HK-2 (cell line): ENCODE measurements around the gene PRAMEF14.
"Not testable (repeated sequence)": the region's sequence is repeated elsewhere in the genome, so short reads cannot be mapped to it uniquely, and the experiment has no call there.

Experiments
- DNase-seq: peaks from one replicate; pipeline ENCODE4 v3.0.0-alpha.2; 2018; ENCODE audit not compliant: unreplicated experiment

The PRAMEF14 gene, protein sequence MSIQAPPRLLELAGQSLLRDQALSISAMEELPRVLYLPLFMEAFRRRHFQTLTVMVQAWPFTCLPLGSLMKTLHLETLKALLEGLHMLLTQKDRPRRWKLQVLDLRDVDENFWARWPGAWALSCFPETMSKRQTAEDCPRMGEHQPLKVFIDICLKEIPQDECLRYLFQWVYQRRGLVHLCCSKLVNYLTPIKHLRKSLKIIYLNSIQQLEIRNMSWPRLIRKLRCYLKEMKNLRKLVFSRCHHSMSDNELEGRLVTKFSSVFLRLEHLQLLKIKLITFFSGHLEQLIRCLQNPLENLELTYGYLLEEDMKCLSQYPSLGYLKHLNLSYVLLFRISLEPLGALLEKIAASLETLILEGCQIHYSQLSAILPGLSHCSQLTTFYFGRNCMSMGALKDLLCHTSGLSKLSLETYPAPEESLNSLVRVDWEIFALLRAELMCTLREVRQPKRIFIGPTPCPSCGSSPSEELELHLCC

GRCh38 chr1:13347034-13347433 is at the start of gene PRAMEF14:
Gene PRAMEF14 (minus strand): TSS chr1:13347134. CDS start chr1:13345314, 1,820 bp downstream.
- DNase-seq = not testable (repeated sequence)

- not testable (repeated sequence) for DNase-seq
Measured at GRCh38 chr1:13395311-13395710, 48.4 kb upstream of the PRAMEF14 start.

DNA sequence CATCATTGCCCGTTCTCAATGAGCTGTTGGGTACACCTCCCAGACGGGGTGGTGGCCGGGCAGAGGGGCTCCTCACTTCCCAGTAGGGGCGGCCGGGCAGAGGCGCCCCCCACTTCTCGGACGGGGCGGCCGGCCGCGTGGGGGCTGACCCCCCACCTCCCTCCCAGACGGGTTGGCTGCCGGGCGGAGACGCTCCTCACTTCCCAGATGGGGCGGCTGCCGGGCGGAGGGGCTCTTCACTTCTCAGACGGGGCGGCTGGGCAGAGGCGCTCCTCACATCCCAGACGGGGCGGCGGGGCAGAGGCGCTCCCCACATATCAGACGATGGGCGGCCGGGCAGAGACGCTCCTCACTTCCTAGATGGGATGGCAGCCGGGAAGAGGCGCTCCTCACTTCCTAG is 47.8 kb upstream of the PRAMEF14 start:
- DNase-seq = not testable (repeated sequence)

DNA sequence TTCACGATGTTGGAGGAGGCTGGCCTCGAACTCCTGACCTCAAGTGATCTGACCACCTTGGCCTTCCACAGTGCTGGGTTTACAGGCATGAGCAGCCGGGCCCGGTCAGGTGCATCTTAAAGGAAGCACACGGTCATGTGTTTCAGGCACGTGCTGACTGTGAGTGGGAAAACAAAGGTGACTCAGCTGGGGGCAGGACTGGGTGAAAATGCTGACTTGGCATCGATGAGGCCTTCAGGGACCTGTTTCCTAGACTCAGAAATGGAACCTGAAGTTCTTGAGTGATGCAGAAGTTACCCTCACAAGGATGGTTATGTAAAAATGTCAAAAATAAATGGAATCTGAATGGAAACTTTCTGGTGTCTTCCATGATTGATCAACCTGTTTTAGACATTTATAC is 46.1 kb upstream of the PRAMEF14 start:
- DNase-seq = not testable (repeated sequence)

GRCh38 chr1:13389332-13389731 is 42.4 kb upstream of the PRAMEF14 start, which contains the start of gene PRAMEF17:
Gene PRAMEF17 (plus strand): TSS chr1:13389632. CDS start chr1:13389658, 26 bp downstream.
- not testable (repeated sequence) for DNase-seq

- DNase-seq = not testable (repeated sequence)
Measured at GRCh38 chr1:13380380-13380779, 33.4 kb upstream of the PRAMEF14 start.

GRCh38 chr1:13378983-13379382 is 32.0 kb upstream of the PRAMEF14 start:
- DNase-seq = not testable (repeated sequence)

- peak; percentile 6 for DNase-seq
Measured at GRCh38 chr1:13368544-13368943, 21.6 kb upstream of the PRAMEF14 start.

- DNase-seq = not testable (repeated sequence)
Measured at GRCh38 chr1:13366536-13366935, 19.6 kb upstream of the PRAMEF14 start.

DNA sequence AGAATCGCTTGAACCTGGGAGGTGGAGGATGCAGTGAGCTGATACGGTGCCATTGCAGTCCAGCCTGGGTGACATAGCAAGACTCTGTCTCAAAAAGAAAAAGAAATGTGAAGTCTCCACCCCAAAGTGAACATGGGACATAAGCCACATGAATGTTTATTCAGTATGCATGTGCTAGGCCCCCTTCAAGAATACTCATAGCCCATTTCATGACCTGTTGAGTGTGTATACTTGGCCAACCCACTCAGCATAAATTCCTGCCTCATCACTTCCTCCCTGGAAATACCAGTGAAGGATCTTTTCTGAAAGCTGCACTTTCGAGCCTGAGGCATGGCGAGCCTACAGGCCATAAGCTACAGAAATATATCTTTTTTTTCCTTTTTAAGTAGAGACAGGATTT is 18.0 kb upstream of the PRAMEF14 start:
- not testable (repeated sequence) for DNase-seq

- not testable (repeated sequence) for DNase-seq
Measured at GRCh38 chr1:13362364-13362763, 15.4 kb upstream of the PRAMEF14 start.

GRCh38 chr1:13356774-13357173 is 9.8 kb upstream of the PRAMEF14 start:
- peak; percentile 8 for DNase-seq

GRCh38 chr1:13354475-13354874 is 7.5 kb upstream of the PRAMEF14 start:
- DNase-seq = not testable (repeated sequence)

DNA sequence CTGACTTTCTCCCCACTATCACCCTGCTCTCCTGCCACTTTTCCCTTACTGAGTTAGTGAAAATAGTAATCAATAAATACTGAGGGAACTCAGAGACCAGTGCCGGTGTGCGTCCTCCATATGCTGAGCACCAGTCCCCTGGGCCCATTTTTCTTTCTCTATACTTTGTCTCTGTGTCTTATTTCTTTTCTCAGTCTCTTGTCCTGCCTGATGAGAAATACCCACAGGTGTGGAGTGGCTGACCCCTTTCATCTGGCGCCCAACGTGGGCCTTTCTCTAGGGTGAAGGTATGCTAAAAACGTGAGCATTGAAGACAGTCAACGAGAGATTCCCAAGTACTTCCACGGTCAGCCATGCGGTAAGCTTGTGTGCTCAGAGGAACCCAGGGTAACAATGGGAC is 6.5 kb upstream of the PRAMEF14 start:
- DNase-seq = not testable (repeated sequence)

DNA sequence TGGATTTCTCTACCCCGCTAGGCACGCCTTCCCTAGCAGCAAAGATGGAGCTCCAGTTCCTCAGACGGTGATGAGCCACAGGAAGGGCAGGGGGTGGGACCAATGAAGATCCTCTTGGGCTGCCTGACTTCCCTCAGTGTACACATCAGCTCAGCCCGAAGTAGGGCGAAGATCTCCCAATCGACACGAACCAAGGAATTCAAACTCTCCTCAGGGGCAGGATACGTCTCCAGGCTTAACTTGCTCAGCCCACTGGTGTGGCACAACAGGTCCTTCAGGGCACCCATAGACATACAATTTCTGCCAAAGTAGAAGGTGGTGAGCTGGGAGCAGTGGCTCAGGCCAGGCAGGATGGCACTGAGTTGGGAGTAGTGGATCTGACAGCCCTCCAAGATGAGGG is 4.4 kb downstream of the PRAMEF14 start:
- DNase-seq = not testable (repeated sequence)

GRCh38 chr1:13315281-13315680 is 31.7 kb downstream of the PRAMEF14 start, which contains the start of gene PRAMEF15:
Gene PRAMEF15 (plus strand): TSS chr1:13315581. CDS start chr1:13318408, 2,827 bp downstream.
- not testable (repeated sequence) for DNase-seq

DNA sequence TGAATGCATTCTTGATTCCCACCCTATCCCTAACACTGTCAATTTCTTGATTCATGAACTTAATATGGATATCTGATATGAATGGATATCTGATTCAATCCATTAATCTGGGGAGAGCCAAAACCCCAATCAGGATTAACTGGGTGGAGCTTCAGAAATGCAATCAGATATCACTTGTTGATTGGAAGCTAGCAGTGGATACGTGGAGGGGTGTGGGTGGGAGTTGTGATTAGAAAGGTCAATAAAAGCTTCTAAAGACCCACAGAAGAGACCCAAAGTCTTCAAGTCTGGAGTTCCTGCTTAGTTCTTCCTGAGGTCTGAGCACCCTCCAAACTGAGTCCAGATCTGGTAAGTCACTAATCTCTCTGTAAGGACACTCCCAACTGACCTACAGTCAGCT is 43.7 kb downstream of the PRAMEF14 start, which contains the start of gene PRAMEF33:
PRAMEF33 (plus strand) TSS at position 301 of the 400 bp plus-strand sequence. CDS start 2,416 bp downstream, outside the sequence.
- not testable (repeated sequence) for DNase-seq

DNA sequence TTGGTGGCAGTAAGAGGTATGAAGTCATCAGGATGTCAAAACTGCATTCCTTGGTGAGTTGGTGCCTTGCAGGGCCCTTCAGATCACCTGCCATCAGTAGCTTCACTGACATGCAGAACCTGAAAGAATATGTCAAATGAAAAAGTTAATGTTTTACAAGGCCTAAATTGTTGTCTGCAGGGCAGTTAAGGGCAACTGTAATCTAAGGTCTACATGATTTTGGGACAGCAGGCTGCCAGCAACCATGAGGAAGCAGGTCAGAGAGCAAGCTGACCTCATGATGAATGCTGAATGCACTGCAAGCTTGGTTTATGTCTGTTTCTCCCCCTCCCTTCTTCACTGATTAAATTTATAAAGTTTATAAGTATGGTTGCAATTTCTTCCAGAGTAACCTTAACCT is 44.7 kb downstream of the PRAMEF14 start:
- DNase-seq = not testable (repeated sequence)

- DNase-seq = not testable (repeated sequence)
Measured at GRCh38 chr1:13298699-13299098, 48.2 kb downstream of the PRAMEF14 start.

GRCh38 chr1:13297216-13297931 is 49.6 kb downstream of the PRAMEF14 start:
- not testable (repeated sequence) for DNase-seq
